ENCODE measurements around the gene ME2.
"Not testable (repeated sequence)": the region's sequence is repeated elsewhere in the genome, so short reads cannot be mapped to it uniquely, and the experiment has no call there.

The ME2 gene

DNA sequence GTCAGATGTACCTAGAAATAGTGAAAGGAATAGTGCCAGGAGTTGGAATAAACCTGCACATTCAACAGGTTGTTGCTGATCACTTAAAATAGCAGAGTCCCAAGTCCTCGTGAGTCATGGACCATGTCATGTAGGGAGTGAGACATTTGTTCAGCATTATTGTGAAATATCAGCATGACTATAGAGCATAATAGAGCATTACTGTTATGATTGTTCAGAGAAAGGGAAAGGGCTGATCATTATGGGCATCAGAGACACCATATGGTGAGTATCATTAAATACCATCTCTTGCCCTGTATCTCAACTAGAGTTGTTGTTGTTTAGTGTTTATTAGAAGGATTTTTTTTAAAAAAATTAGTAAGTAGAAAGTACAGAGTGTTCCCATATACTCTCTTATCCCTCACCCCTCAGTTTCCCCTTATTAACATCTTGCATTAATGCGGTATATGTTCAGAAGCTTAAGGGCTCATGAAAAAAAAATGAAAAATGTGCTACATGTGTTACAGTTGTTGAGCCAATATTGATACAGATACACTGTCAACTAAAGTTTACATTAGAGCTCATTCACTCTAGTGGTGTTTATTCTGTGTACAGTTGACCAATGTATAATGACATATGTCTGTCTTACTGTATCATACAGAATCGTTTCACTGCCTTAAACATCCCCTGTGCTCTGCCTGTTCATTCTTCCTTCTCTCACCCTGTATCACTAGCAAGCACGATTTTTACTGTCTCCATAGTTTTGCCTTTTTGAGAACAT is 94.6 kb downstream of the ME2 start:
- DNase-seq (ENCODE audit: low read depth), result no peak

- no peak for DNase-seq (ENCODE audit: low read depth)
Measured at GRCh38 chr18:50977037-50977760, 98.3 kb downstream of the ME2 start.

GRCh38 chr18:50981381-50981780 is 102.5 kb downstream of the ME2 start:
- no peak for DNase-seq (ENCODE audit: low read depth)

- no peak for DNase-seq (ENCODE audit: low read depth)
Measured at GRCh38 chr18:50982086-50982801, 103.3 kb downstream of the ME2 start.

GRCh38 chr18:50982802-50983179 is 103.9 kb downstream of the ME2 start:
- no peak for DNase-seq (ENCODE audit: low read depth)

DNA sequence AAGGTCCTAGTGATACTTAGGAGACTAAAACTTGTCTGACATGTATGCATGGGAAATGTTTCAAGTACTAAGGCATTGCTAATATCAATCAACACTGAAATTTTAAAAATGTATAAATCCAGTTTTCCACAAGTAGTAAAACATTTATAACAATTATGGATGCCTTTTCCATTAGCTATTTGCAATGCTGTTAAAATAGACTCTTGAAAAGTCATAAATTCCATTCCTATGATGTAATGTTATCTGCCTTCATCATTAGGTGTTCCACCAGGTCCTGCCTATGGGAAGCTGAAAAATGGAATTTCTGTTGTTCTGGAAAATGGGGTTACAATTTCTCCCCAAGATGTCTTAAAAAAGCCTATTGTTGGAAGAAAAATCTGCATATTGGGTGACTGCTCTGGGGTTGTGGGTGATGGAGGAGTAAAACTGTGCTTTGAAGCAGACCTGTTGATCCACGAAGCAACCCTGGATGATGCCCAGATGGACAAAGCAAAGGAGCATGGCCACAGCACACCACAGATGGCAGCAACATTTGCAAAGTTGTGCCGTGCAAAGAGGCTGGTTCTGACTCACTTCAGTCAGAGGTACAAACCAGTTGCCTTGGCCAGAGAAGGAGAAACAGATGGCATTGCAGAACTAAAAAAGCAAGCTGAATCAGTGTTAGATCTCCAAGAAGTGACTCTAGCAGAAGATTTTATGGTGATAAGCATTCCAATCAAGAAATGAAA is 107.6 kb downstream of the ME2 start:
- no peak for DNase-seq (ENCODE audit: low read depth)

DNA sequence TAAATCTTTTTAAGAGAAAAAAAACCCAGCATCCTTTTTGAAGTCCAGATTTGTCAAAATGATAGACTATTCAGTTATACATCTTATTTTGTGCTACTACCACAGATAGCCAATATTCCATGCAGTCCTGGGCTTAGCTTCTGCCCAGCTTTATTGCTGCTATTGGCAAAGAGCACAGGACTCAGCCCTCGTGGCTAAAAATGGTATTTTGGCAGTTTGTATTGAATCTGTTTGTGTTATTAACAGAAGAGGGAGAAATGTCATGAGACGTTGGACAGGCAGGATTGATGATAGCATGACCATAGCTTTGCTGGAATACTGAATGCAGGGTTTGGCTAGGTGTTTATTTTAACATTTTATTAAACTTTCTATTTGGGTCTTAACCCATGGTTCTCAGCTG is 108.3 kb downstream of the ME2 start:
- DNase-seq (ENCODE audit: low read depth), result no peak

- DNase-seq (ENCODE audit: low read depth), result no peak
Measured at GRCh38 chr18:50989711-50990110, 110.8 kb downstream of the ME2 start.

- no peak for DNase-seq (ENCODE audit: low read depth)
Measured at GRCh38 chr18:50992351-50992762, 113.4 kb downstream of the ME2 start.

DNA sequence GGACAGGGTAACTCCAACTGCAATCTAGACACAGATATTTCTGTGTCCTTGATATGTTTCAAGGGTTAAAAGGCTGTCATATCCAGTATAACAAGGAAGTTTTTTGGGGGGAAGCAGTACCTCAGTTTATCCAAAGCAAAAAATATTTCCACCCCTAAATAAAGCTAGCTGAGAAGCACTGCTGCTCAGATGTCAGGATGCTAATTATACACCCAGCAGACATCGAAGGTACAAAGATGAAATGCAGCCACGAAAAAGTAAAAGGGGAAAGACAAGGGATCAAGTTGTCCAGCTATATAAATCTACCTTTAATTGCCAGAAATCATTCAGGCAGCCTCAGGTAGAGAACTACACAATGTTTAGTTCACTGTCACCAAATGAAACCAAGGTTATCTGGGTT is 115.1 kb downstream of the ME2 start:
- no peak for DNase-seq (ENCODE audit: low read depth)

DNA sequence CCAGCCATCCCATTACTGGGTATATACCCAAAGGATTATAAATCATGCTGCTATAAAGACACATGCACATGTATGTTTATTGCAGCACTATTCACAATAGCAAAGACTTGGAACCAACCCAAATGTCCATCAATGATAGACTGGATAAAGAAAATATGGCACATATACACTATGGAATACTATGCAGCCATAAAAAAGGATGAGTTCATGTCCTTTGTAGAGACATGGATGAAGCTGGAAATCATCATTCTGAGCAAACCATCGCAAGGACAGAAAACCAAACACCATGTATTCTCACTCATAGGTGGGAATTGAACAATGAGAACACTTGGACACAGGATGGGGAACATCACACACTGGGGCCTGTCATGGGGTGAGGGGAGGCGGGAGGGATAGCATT is 124.3 kb downstream of the ME2 start:
- not testable (repeated sequence) for DNase-seq (ENCODE audit: low read depth)

Data from fibroblast of the conjunctiva (primary cell).